ENCODE measurements around the gene CYP2S1.
A peak's percentile ranks its signal among the peaks of the same experiment; 100 is the strongest.
"Not testable (repeated sequence)": the region's sequence is repeated elsewhere in the genome, so short reads cannot be mapped to it uniquely, and the experiment has no call there.

The CYP2S1 gene

GRCh38 chr19:41192574-41193429 lies at the start of gene CYP2S1:
Gene CYP2S1 (plus strand): TSS chr19:41193219. CDS start chr19:41193265, 46 bp downstream.
- DNase-seq (ENCODE audit: low read depth), result no peak

GRCh38 chr19:41144403-41144802 lies 48.6 kb upstream of the CYP2S1 start:
- DNase-seq (ENCODE audit: low read depth), result peak; percentile 81

GRCh38 chr19:41149831-41150230 lies 43.2 kb upstream of the CYP2S1 start:
- DNase-seq (ENCODE audit: low read depth), result no peak

- DNase-seq (ENCODE audit: low read depth), result not testable (repeated sequence)
Observed at GRCh38 chr19:41150986-41151385, 42.0 kb upstream of the CYP2S1 start.

- no peak for DNase-seq (ENCODE audit: low read depth)
Observed at GRCh38 chr19:41154060-41154459, 39.0 kb upstream of the CYP2S1 start.

- no peak for DNase-seq (ENCODE audit: low read depth)
Observed at GRCh38 chr19:41156207-41156606, 36.8 kb upstream of the CYP2S1 start.

GRCh38 chr19:41159881-41160280 lies 33.1 kb upstream of the CYP2S1 start:
- DNase-seq (ENCODE audit: low read depth), result no peak

GRCh38 chr19:41161903-41162302 lies 31.1 kb upstream of the CYP2S1 start:
- DNase-seq (ENCODE audit: low read depth), result no peak

GRCh38 chr19:41166944-41167804 lies 25.8 kb upstream of the CYP2S1 start:
- DNase-seq (ENCODE audit: low read depth), result no peak

GRCh38 chr19:41172297-41173164 lies 20.5 kb upstream of the CYP2S1 start:
- no peak for DNase-seq (ENCODE audit: low read depth)

GRCh38 chr19:41174297-41174928 lies 18.6 kb upstream of the CYP2S1 start:
- no peak for DNase-seq (ENCODE audit: low read depth)

GRCh38 chr19:41175801-41176777 lies 16.9 kb upstream of the CYP2S1 start:
- DNase-seq (ENCODE audit: low read depth), result peak; percentile 26

- DNase-seq (ENCODE audit: low read depth), result not testable (repeated sequence)
Observed at GRCh38 chr19:41180173-41180572, 12.8 kb upstream of the CYP2S1 start.

GRCh38 chr19:41186971-41187883 lies 5.8 kb upstream of the CYP2S1 start:
- no peak for DNase-seq (ENCODE audit: low read depth)

- DNase-seq (ENCODE audit: low read depth), result no peak
Observed at GRCh38 chr19:41187884-41188279, 5.1 kb upstream of the CYP2S1 start.

GRCh38 chr19:41189425-41190065 lies 3.5 kb upstream of the CYP2S1 start:
- DNase-seq (ENCODE audit: low read depth), result no peak

GRCh38 chr19:41193430-41194156 lies 574 bp downstream of the CYP2S1 start:
- DNase-seq (ENCODE audit: low read depth), result no peak

- DNase-seq (ENCODE audit: low read depth), result no peak
Observed at GRCh38 chr19:41194157-41194552, 1.1 kb downstream of the CYP2S1 start.
